C4-2B (cell line): Measurements from ENCODE around the gene MRPS24.

Experiments used
- ZFX ChIP-seq: fragments of 450-650 bp; IDR thresholded peaks from 2 replicates; pipeline ENCODE4 v1.6.1; 2017
- TF ChIP-seq, protein P1 (sequence below): fragments of 450-650 bp; conservative IDR thresholded peaks from 2 replicates; pipeline ENCODE4 v1.5.1; 2017; ENCODE audit warnings: mild to moderate bottlenecking

DNA sequence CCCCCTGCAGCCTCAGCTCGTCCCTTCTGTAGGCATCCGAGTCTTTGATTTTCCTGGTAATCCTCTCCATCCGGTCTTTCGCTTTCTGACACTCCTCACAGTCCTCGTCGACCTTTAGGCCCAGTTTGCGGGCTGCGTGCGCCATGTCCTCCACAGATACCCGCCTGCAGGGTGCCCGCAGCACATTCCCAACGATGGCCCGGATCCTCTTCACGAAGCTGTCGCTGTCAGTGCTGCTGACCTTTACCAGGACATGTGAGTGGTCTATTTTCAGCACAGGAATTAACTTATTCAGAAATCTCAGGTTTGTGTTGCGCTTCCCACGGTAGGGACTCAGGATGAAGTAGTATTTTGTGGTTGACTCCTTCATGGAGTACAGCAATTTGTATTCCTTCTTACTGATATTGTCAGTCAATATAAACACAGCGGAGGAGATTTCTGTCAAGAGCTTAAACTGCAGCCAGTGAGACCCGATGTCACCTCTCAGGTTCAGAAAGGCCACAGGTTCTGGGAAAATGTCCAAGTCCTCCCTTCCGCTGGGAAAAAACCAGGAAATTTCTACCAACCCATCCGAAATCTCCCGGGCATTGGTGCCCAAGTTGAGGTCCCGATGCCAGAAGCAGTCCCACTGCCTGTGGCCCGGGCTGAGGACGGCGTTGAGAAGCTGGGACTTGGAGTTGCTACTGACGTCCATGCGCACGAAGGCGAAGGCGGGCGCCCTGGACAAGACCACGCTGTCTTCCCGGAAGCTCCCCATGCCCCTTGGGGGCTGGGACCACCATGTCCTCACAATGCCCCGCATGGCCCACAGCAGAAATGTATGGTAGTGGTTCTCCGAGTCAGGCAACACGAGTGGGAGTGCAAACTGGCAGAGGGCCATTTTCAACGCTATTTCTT, 8.9 kb upstream of the MRPS24 start:
- TF ChIP-seq, protein P1, sequence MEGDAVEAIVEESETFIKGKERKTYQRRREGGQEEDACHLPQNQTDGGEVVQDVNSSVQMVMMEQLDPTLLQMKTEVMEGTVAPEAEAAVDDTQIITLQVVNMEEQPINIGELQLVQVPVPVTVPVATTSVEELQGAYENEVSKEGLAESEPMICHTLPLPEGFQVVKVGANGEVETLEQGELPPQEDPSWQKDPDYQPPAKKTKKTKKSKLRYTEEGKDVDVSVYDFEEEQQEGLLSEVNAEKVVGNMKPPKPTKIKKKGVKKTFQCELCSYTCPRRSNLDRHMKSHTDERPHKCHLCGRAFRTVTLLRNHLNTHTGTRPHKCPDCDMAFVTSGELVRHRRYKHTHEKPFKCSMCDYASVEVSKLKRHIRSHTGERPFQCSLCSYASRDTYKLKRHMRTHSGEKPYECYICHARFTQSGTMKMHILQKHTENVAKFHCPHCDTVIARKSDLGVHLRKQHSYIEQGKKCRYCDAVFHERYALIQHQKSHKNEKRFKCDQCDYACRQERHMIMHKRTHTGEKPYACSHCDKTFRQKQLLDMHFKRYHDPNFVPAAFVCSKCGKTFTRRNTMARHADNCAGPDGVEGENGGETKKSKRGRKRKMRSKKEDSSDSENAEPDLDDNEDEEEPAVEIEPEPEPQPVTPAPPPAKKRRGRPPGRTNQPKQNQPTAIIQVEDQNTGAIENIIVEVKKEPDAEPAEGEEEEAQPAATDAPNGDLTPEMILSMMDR, result no peak
- no peak for TF ChIP-seq ZFX
